ENCODE results near the gene ADGRG1.
A peak's percentile ranks its signal among the peaks of the same experiment; 100 is the strongest.

ADGRG1 gene

GRCh38 chr16:57628008-57628781 is at the start of gene ADGRG1:
ADGRG1 (plus strand) TSS chr16:57628630; CDS start chr16:57650288, 21,658 bp downstream.
- peak within 1 kb of the TSS; percentile 43 for H3K4me3 ChIP-seq (replicated peaks; ENCODE audit: low read depth, low read length)

GRCh38 chr16:57579361-57579665 is 49.1 kb upstream of the ADGRG1 start:
- no peak for DNase-seq (ENCODE audit: low read depth)
- TF ChIP-seq CTCF (IDR thresholded peaks at IDR 0.05; ENCODE audit: low read length, missing control alignments): no peak
- H3K4me3 ChIP-seq (replicated peaks; ENCODE audit: low read depth, low read length): no peak overlapping the region

More at GRCh38 chr16:57628008-57628781, at the start of gene ADGRG1:
- no peak for TF ChIP-seq CTCF (IDR thresholded peaks at IDR 0.05; ENCODE audit: low read length, missing control alignments)
- peak; percentile 97 for DNase-seq (ENCODE audit: low read depth)

- DNase-seq (ENCODE audit: low read depth): no peak
- H3K4me3 ChIP-seq (replicated peaks; ENCODE audit: low read depth, low read length): no peak overlapping the region
- TF ChIP-seq CTCF (IDR thresholded peaks at IDR 0.05; ENCODE audit: low read length, missing control alignments): no peak
These were observed 43.3 kb upstream of the ADGRG1 start for GRCh38 chr16:57585051-57585687.

GRCh38 chr16:57588831-57589230 is 39.6 kb upstream of the ADGRG1 start:
- no peak overlapping the region for H3K4me3 ChIP-seq (replicated peaks; ENCODE audit: low read depth, low read length)
- no peak for DNase-seq (ENCODE audit: low read depth)
- no peak for TF ChIP-seq CTCF (IDR thresholded peaks at IDR 0.05; ENCODE audit: low read length, missing control alignments)

GRCh38 chr16:57589374-57589773 is 39.1 kb upstream of the ADGRG1 start:
- no peak overlapping the region for H3K4me3 ChIP-seq (replicated peaks; ENCODE audit: low read depth, low read length)
- no peak for DNase-seq (ENCODE audit: low read depth)
- no peak for TF ChIP-seq CTCF (IDR thresholded peaks at IDR 0.05; ENCODE audit: low read length, missing control alignments)

GRCh38 chr16:57590654-57591085 is 37.8 kb upstream of the ADGRG1 start:
- no peak for TF ChIP-seq CTCF (IDR thresholded peaks at IDR 0.05; ENCODE audit: low read length, missing control alignments)
- H3K4me3 ChIP-seq (replicated peaks; ENCODE audit: low read depth, low read length): no peak overlapping the region
- peak; percentile 83 for DNase-seq (ENCODE audit: low read depth)

Data from fibroblast of pulmonary artery (primary cell).